Suprapubic skin (tissue), 4 donors: ENCODE data around the gene TRIM69. TPM values are rescaled to one million over a fixed set of nuclear protein-coding genes. Genes with fewer than 3 reads are reported as not detected.
"Not testable (repeated sequence)": the region's sequence is repeated elsewhere in the genome, so short reads cannot be mapped to it uniquely, and the experiment has no call there.

ENCODE experiments used
- DNase-seq, 2 donors: peaks; one replicate each; pipeline ENCODE4 v3.0.0-alpha.2; 2019; ENCODE audit warnings: low spot score in 2 of 2
- H3K27ac ChIP-seq: fragments of 200-600 bp; sonication (generic); one replicate; pipeline ENCODE4 v1.5.1; 2019
- H3K27me3 ChIP-seq: fragments of 200-600 bp; sonication (generic); one replicate; pipeline ENCODE4 v1.5.1; 2019
- H3K36me3 ChIP-seq: fragments of 200-600 bp; sonication (generic); one replicate; pipeline ENCODE4 v1.5.1; 2019
- H3K4me1 ChIP-seq: fragments of 200-600 bp; sonication (generic); one replicate; pipeline ENCODE4 v1.5.1; 2019
- H3K4me3 ChIP-seq: fragments of 200-600 bp; sonication (generic); one replicate; pipeline ENCODE4 v1.5.1; 2019; ENCODE audit warnings: mild to moderate bottlenecking
- H3K9me3 ChIP-seq: fragments of 200-600 bp; sonication (generic); one replicate; pipeline ENCODE4 v1.5.1; 2019
- EP300 ChIP-seq: sonication (generic); formaldehyde crosslinking; IDR thresholded peaks from one replicate; pipeline ENCODE4 v1.6.1; 2017; ENCODE audit warnings: antibody characterized with exemption
- POLR2A ChIP-seq, 2 donors: fragments of 450-650 bp; IDR thresholded peaks; one replicate each; pipeline ENCODE4 v1.6.1; 2017; ENCODE audit warnings: antibody characterized with exemption in 2 of 2, mild to moderate bottlenecking in 2 of 2, moderate library complexity in 2 of 2
- POLR2AphosphoS5 ChIP-seq, 3 donors: sonication (generic); formaldehyde crosslinking; IDR thresholded peaks; one replicate each; pipeline ENCODE4 v1.6.1; 2017; ENCODE audit warnings: antibody characterized with exemption in 3 of 3
- WGBS: methylation state at CpG from one replicate; pipeline ENCODE4 v1.1.5; 2018; 5-methylcytosine and 5-hydroxymethylcytosine counted together
- total RNA-seq, 4 donors: library from RNA; depleted of rRNA; stranded (reverse); fragments of >200 nt; gene quantifications; one replicate each; pipeline ENCODE4 v1.1.0, GENCODE V29; 2016
- TF ChIP-seq, protein P1 (sequence below), 2 donors: fragments of 200-600 bp in 1 of 2; fragments of 450-650 bp in 1 of 2; sonication (generic) in 1 of 2; IDR thresholded peaks; one replicate each; pipeline ENCODE4 v1.5.1; 2016 to 2019; ENCODE audit warnings: antibody characterized with exemption in 2 of 2, mild to moderate bottlenecking in 1 of 2, moderate library complexity in 1 of 2

The TRIM69 gene
- total RNA-seq, 4 donors from 2014 or later, result 9.1 to 10.6 (median 9.8) TPM

GRCh38 chr15:44722011-44722410 lies 14.3 kb upstream of the TRIM69 start:
- no peak overlapping the region for H3K27ac ChIP-seq
- WGBS, result 75% methylated on average over 2 of the region's 2 CpGs
- no peaks in the 10 kb centered on the region for H3K27me3 ChIP-seq
- no peaks in the 10 kb centered on the region for H3K9me3 ChIP-seq
- H3K4me3 ChIP-seq, result no peak overlapping the region
- DNase-seq, result no peak
- no peak for TF ChIP-seq POLR2A (IDR thresholded peaks at IDR 0.05)
- TF ChIP-seq, protein P1, sequence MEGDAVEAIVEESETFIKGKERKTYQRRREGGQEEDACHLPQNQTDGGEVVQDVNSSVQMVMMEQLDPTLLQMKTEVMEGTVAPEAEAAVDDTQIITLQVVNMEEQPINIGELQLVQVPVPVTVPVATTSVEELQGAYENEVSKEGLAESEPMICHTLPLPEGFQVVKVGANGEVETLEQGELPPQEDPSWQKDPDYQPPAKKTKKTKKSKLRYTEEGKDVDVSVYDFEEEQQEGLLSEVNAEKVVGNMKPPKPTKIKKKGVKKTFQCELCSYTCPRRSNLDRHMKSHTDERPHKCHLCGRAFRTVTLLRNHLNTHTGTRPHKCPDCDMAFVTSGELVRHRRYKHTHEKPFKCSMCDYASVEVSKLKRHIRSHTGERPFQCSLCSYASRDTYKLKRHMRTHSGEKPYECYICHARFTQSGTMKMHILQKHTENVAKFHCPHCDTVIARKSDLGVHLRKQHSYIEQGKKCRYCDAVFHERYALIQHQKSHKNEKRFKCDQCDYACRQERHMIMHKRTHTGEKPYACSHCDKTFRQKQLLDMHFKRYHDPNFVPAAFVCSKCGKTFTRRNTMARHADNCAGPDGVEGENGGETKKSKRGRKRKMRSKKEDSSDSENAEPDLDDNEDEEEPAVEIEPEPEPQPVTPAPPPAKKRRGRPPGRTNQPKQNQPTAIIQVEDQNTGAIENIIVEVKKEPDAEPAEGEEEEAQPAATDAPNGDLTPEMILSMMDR (IDR thresholded peaks at IDR 0.05), result no peak
- no peak for TF ChIP-seq POLR2AphosphoS5 (IDR thresholded peaks at IDR 0.05)
- TF ChIP-seq EP300, result no peak
- peaks cover 28% of the 10 kb centered on the region for H3K36me3 ChIP-seq
- H3K4me1 ChIP-seq, result peaks cover 27% of the 10 kb centered on the region

DNA sequence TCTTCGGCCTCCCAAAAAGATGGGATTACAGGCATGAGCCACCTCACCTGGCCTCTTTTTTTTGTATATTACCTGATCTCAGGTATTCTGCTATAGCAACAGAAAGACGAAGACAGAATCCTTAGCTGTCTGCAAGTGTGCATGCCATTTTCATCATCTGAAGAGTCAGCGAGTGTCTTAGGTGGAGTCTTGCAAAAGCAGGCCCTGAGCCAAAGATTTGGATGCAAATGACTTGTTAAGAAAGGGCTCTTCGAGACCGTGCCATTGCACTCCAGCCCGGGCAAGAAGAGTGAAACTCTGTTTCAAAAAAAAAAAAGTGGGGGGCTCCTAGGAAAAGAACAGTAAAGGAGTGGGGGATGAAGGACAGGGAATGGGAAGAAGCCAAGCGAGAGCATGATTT lies 10.2 kb upstream of the TRIM69 start:
- no peak for DNase-seq
- no peaks in the 10 kb centered on the region for H3K27me3 ChIP-seq
- peak overlapping the region; percentile 97 for H3K27ac ChIP-seq
- H3K9me3 ChIP-seq, result no peaks in the 10 kb centered on the region
- TF ChIP-seq POLR2A (IDR thresholded peaks at IDR 0.05), result no peak
- TF ChIP-seq, protein P1 (IDR thresholded peaks at IDR 0.05), result no peak
- TF ChIP-seq POLR2AphosphoS5 (IDR thresholded peaks at IDR 0.05), result no peak
- no peak for TF ChIP-seq EP300
- WGBS, result 28% methylated on average over 7 of the region's 7 CpGs
- H3K4me3 ChIP-seq, result peak overlapping the region; percentile 15
- peaks cover 47% of the 10 kb centered on the region for H3K4me1 ChIP-seq
- H3K36me3 ChIP-seq, result no peaks in the 10 kb centered on the region

DNA sequence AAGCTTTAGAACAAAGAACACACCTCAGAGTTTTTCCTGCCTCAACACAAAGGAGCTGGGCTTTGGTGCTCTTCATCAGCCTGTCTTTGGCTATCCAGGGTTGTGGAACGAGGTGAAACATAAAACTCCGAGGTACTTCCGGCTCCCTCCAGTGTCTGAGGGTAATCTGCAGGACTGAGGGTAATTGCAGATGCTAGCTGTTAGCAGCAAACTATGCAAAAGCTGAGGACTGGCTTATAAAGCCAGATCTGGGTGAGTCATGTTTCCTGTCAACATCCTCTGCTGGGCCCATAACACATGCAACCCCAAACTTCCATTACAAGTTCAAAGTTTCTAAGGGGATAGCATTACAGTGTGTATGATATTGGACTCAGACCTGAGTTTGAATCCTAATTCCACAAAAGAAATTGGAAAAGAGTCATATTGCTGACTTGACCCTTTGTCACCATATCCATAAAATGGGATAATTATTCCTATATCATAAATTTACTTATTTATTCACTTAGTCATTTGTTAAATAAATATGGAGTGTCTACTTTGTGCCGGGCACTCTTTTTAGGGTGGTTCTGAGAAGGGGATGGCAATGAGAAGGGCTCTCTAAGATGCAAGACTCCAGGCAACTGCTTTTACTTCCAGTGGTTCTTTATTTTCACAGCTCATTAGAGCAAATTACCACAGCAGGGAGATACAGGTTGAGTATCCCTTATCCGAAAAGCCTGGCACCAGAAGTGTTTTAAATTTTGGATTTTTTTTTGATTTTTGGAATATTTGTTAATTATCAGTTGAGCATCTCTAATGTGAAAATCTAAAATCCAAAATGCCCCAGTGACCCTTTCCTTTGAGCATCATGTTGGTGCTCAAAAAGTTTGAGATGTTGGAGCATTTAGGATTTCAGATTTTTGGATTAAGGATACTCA lies 9.5 kb upstream of the TRIM69 start:
- Histone ChIP-seq H3K36me3 (no peaks in the 10 kb centered on the region), H3K9me3 (no peaks in the 10 kb centered on the region), H3K4me1 (peaks cover 54% of the 10 kb centered on the region), H3K27me3 (no peaks in the 10 kb centered on the region), H3K27ac (peak overlapping the region; percentile 97), H3K4me3 (peak overlapping the region; percentile 15)
- TF ChIP-seq POLR2AphosphoS5 (IDR thresholded peaks at IDR 0.05), result peak in 2 of 3 donors; percentile 47 to 56
- TF ChIP-seq POLR2A (IDR thresholded peaks at IDR 0.05), result peak in 1 of 2 donors; percentile 24
- no peak for TF ChIP-seq EP300
- no peak for DNase-seq
- WGBS, result 10% methylated on average over 5 of the region's 5 CpGs

DNA sequence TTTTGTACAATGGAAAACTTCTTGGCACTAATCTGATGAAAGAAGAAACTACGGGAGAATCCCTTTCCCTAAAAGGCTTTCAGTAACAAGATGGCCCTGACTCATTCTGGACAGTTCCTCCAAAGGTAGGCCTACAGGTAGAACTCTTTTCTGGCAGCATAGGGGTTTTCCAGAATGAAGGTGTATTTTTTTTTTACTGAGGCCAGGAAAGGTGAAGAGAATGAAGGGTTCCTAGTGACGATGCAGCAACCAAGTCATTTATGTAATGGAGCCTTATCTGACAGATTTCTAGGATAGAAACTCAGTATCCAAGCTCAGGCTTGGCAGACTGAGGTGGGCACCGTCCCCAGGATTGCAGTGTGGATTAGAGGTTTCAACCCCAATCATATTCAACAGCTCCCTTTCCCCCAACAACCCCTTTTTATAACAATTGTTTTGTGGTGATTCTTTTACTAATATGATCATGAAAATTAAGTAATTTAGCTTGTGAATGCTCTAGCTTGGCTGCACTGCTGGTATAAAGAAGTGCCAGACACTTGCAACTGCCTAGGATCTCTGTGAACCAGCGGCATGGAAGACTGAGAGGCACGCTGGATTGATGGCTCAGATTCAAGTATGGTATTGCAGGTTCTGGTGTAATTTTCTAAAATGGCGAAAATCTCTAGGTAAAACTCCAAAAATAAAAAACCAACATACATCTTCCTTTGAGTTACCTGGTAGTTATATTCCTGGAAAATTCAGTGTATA lies 8.7 kb upstream of the TRIM69 start:
- Histone ChIP-seq H3K9me3 (no peaks in the 10 kb centered on the region), H3K4me3 (no peak overlapping the region), H3K27me3 (no peaks in the 10 kb centered on the region), H3K4me1 (peaks cover 56% of the 10 kb centered on the region), H3K36me3 (no peaks in the 10 kb centered on the region), H3K27ac (peak overlapping the region; percentile 97)
- DNase-seq, result no peak
- TF ChIP-seq, protein P1 (IDR thresholded peaks at IDR 0.05), result no peak
- no peak for TF ChIP-seq POLR2AphosphoS5 (IDR thresholded peaks at IDR 0.05)
- TF ChIP-seq EP300, result no peak
- TF ChIP-seq POLR2A (IDR thresholded peaks at IDR 0.05), result no peak
- 58% methylated on average over 6 of the region's 6 CpGs for WGBS

DNA sequence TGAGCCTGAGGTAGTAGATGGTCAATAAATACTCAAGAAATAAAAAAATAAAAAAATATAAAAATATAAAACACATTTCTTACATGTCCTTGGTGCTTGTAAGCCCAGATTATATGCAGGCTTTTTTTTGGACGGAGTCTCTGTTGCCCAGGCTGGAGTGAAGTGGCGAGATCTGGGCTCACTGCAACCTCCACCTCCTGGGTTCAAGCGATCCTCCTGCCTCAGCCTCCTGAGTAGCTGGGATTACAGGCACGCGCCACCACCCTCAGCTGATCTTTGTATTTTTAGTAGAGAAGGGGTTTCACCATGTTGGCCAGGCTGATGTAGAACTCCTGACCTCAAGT lies 8.1 kb upstream of the TRIM69 start:
- not testable (repeated sequence) for H3K36me3 ChIP-seq, H3K27me3 ChIP-seq, H3K9me3 ChIP-seq, DNase-seq
- 68% methylated on average over 5 of the region's 5 CpGs for WGBS
- Histone ChIP-seq H3K27ac (peak overlapping the region; percentile 97), H3K4me3 (peak overlapping the region; percentile 84), H3K4me1 (peaks cover 56% of the 10 kb centered on the region)
